HFFc6 (cell line): ENCODE results near the gene ALDH1L2. TPM values are rescaled to one million over a fixed set of nuclear protein-coding genes. Genes with fewer than 3 reads are reported as not detected.

Experiments used
- DNase-seq: peaks from one replicate; pipeline ENCODE4 v3.0.0-alpha.2; 2018
- H3K27ac Mint-ChIP-seq: 2 replicates; pipeline ENCODE4 v1.8.0; 2020; ENCODE audit warnings: mild to moderate bottlenecking, mixed read lengths
- H3K27me3 Mint-ChIP-seq: 2 replicates; pipeline ENCODE4 v1.8.0; 2021; ENCODE audit warnings: mild to moderate bottlenecking, moderate library complexity, mixed read lengths; ENCODE audit not compliant: insufficient read depth
- H3K36me3 Mint-ChIP-seq: 2 replicates; pipeline ENCODE4 v1.8.0; 2021; ENCODE audit warnings: low read depth, mixed read lengths
- H3K4me1 Mint-ChIP-seq: 2 replicates; pipeline ENCODE4 v1.8.0; 2020; ENCODE audit warnings: low read depth, mixed read lengths
- H3K4me3 Mint-ChIP-seq: 2 replicates; pipeline ENCODE4 v1.8.0; 2020; ENCODE audit warnings: mild to moderate bottlenecking, moderate library complexity, mixed read lengths
- H3K9me3 Mint-ChIP-seq: 2 replicates; pipeline ENCODE4 v1.8.0; 2020; ENCODE audit warnings: mild to moderate bottlenecking, mixed read lengths
- CTCF ChIP-seq: fragments of 200-600 bp; sonication (generic); IDR thresholded peaks from 2 replicates; pipeline ENCODE4 v1.5.0; 2021; ENCODE audit warnings: antibody characterized with exemption, mild to moderate bottlenecking
- total RNA-seq, 6 experiments: library from RNA; stranded (reverse); fragmentation: NEBNext Ultra II Directional; extraction: Animal tissue kit (Norgen Biotek cat#: 25700); gene quantifications; 2 replicates in 1 of 6; 3 replicates in 5 of 6; pipeline ENCODE4 v1.2.3, GENCODE V29; 2021

Gene ALDH1L2
- total RNA-seq, 6 experiments from 2014 or later = 36.9 to 50.8 (median 41.6) TPM

- DNase-seq = peak; percentile 54
- H3K9me3 Mint-ChIP-seq = no peaks in the 10 kb centered on the region
- H3K27me3 Mint-ChIP-seq = no peaks in the 10 kb centered on the region
- H3K4me1 Mint-ChIP-seq = peaks cover 32% of the 10 kb centered on the region
- H3K4me3 Mint-ChIP-seq = no peak overlapping the region
- no peak for TF ChIP-seq CTCF
- H3K36me3 Mint-ChIP-seq = peaks cover 29% of the 10 kb centered on the region
- H3K27ac Mint-ChIP-seq = peak overlapping the region; percentile 19
Observed at GRCh38 chr12:105032703-105033357, 51.4 kb downstream of the ALDH1L2 start.

GRCh38 chr12:105030820-105031807, 53.1 kb downstream of the ALDH1L2 start:
- no peaks in the 10 kb centered on the region for H3K27me3 Mint-ChIP-seq
- H3K4me1 Mint-ChIP-seq = peaks cover 29% of the 10 kb centered on the region
- no peak for TF ChIP-seq CTCF
- H3K36me3 Mint-ChIP-seq = peaks cover 39% of the 10 kb centered on the region
- DNase-seq = no peak
- no peak overlapping the region for H3K27ac Mint-ChIP-seq
- no peak overlapping the region for H3K4me3 Mint-ChIP-seq
- H3K9me3 Mint-ChIP-seq = no peaks in the 10 kb centered on the region

- H3K4me1 Mint-ChIP-seq = peaks cover 12% of the 10 kb centered on the region
- no peak for TF ChIP-seq CTCF
- no peaks in the 10 kb centered on the region for H3K27me3 Mint-ChIP-seq
- no peak for DNase-seq
- peaks cover 46% of the 10 kb centered on the region for H3K36me3 Mint-ChIP-seq
- H3K9me3 Mint-ChIP-seq = no peaks in the 10 kb centered on the region
- no peak overlapping the region for H3K27ac Mint-ChIP-seq
- no peak overlapping the region for H3K4me3 Mint-ChIP-seq
Observed at GRCh38 chr12:105026411-105026810, 57.8 kb downstream of the ALDH1L2 start.

GRCh38 chr12:105025890-105026289, 58.4 kb downstream of the ALDH1L2 start:
- no peaks in the 10 kb centered on the region for H3K27me3 Mint-ChIP-seq
- peaks cover 12% of the 10 kb centered on the region for H3K4me1 Mint-ChIP-seq
- no peak overlapping the region for H3K27ac Mint-ChIP-seq
- TF ChIP-seq CTCF = no peak
- H3K9me3 Mint-ChIP-seq = no peaks in the 10 kb centered on the region
- peaks cover 41% of the 10 kb centered on the region for H3K36me3 Mint-ChIP-seq
- no peak overlapping the region for H3K4me3 Mint-ChIP-seq
- DNase-seq = peak; percentile 22

GRCh38 chr12:105024928-105025327, 59.3 kb downstream of the ALDH1L2 start:
- H3K27ac Mint-ChIP-seq = no peak overlapping the region
- H3K4me3 Mint-ChIP-seq = no peak overlapping the region
- H3K9me3 Mint-ChIP-seq = no peaks in the 10 kb centered on the region
- H3K27me3 Mint-ChIP-seq = no peaks in the 10 kb centered on the region
- peaks cover 45% of the 10 kb centered on the region for H3K36me3 Mint-ChIP-seq
- TF ChIP-seq CTCF = no peak
- H3K4me1 Mint-ChIP-seq = peaks cover 12% of the 10 kb centered on the region
- no peak for DNase-seq
